ENCODE measurements around the gene SAT1. TPM values are rescaled to one million over a fixed set of nuclear protein-coding genes. Genes with fewer than 3 reads are reported as not detected.

The SAT1 gene
- total RNA-seq, 1 donor from 2014 or later = 193 TPM

- H3K27me3 Mint-ChIP-seq = no peaks in the 10 kb centered on the region
- peak overlapping the region; percentile 98 for H3K27ac Mint-ChIP-seq
- TF ChIP-seq CTCF (IDR thresholded peaks at IDR 0.05; ENCODE audit: unreplicated experiment) = no peak
- peaks cover 3% of the 10 kb centered on the region for H3K36me3 Mint-ChIP-seq (ENCODE audit: insufficient read depth)
- no peak overlapping the region for H3K4me3 Mint-ChIP-seq (ENCODE audit: low read depth)
- peaks cover 3% of the 10 kb centered on the region for H3K9me3 Mint-ChIP-seq (ENCODE audit: low read depth)
- H3K4me1 Mint-ChIP-seq (ENCODE audit: low read depth) = peaks cover 15% of the 10 kb centered on the region
- no peak for DNase-seq (ENCODE audit: low spot score, unreplicated experiment)
These were observed 38.9 kb downstream of the SAT1 start for GRCh38 chrX:23821847-23822246.

GRCh38 chrX:23822397-23822796, 39.4 kb downstream of the SAT1 start:
- H3K27ac Mint-ChIP-seq = peak overlapping the region; percentile 98
- H3K4me1 Mint-ChIP-seq (ENCODE audit: low read depth) = peaks cover 15% of the 10 kb centered on the region
- no peak for DNase-seq (ENCODE audit: low spot score, unreplicated experiment)
- peaks cover 3% of the 10 kb centered on the region for H3K9me3 Mint-ChIP-seq (ENCODE audit: low read depth)
- no peaks in the 10 kb centered on the region for H3K27me3 Mint-ChIP-seq
- H3K36me3 Mint-ChIP-seq (ENCODE audit: insufficient read depth) = peaks cover 3% of the 10 kb centered on the region
- no peak overlapping the region for H3K4me3 Mint-ChIP-seq (ENCODE audit: low read depth)
- TF ChIP-seq CTCF (IDR thresholded peaks at IDR 0.05; ENCODE audit: unreplicated experiment) = no peak

GRCh38 chrX:23822841-23823240, 39.9 kb downstream of the SAT1 start:
- Mint-ChIP-seq H3K36me3 (ENCODE audit: insufficient read depth) (peaks cover 3% of the 10 kb centered on the region), H3K27ac (peak overlapping the region; percentile 98), H3K4me3 (ENCODE audit: low read depth) (no peak overlapping the region), H3K4me1 (ENCODE audit: low read depth) (peaks cover 15% of the 10 kb centered on the region), H3K9me3 (ENCODE audit: low read depth) (peaks cover 3% of the 10 kb centered on the region), H3K27me3 (no peaks in the 10 kb centered on the region)
- no peak for DNase-seq (ENCODE audit: low spot score, unreplicated experiment)
- TF ChIP-seq CTCF (IDR thresholded peaks at IDR 0.05; ENCODE audit: unreplicated experiment) = no peak

GRCh38 chrX:23825675-23826074, 42.7 kb downstream of the SAT1 start:
- no peak overlapping the region for H3K27ac Mint-ChIP-seq

GRCh38 chrX:23826216-23826615, 43.2 kb downstream of the SAT1 start:
- Mint-ChIP-seq H3K36me3 (ENCODE audit: insufficient read depth) (peaks cover 3% of the 10 kb centered on the region), H3K9me3 (ENCODE audit: low read depth) (peaks cover 3% of the 10 kb centered on the region)
- no peak for TF ChIP-seq CTCF (IDR thresholded peaks at IDR 0.05; ENCODE audit: unreplicated experiment)

More at GRCh38 chrX:23825675-23826074, 42.7 kb downstream of the SAT1 start:
- H3K27me3 Mint-ChIP-seq = no peaks in the 10 kb centered on the region
- TF ChIP-seq CTCF (IDR thresholded peaks at IDR 0.05; ENCODE audit: unreplicated experiment) = no peak
- peaks cover 3% of the 10 kb centered on the region for H3K36me3 Mint-ChIP-seq (ENCODE audit: insufficient read depth)
- peaks cover 15% of the 10 kb centered on the region for H3K4me1 Mint-ChIP-seq (ENCODE audit: low read depth)
- H3K4me3 Mint-ChIP-seq (ENCODE audit: low read depth) = no peak overlapping the region
- DNase-seq (ENCODE audit: low spot score, unreplicated experiment) = no peak
- peaks cover 3% of the 10 kb centered on the region for H3K9me3 Mint-ChIP-seq (ENCODE audit: low read depth)

More at GRCh38 chrX:23826216-23826615, 43.2 kb downstream of the SAT1 start:
- H3K27me3 Mint-ChIP-seq = no peaks in the 10 kb centered on the region
- H3K27ac Mint-ChIP-seq = no peak overlapping the region
- peaks cover 15% of the 10 kb centered on the region for H3K4me1 Mint-ChIP-seq (ENCODE audit: low read depth)
- no peak overlapping the region for H3K4me3 Mint-ChIP-seq (ENCODE audit: low read depth)
- DNase-seq (ENCODE audit: low spot score, unreplicated experiment) = no peak
